Ectodermal cell (in vitro differentiated cells): ENCODE results near the gene TEKT1.
"Not testable (repeated sequence)": the region's sequence is repeated elsewhere in the genome, so short reads cannot be mapped to it uniquely, and the experiment has no call there.

ENCODE experiments used
- H3K27ac ChIP-seq: 2 replicates; pipeline ENCODE4 v1.7.0; 2013; ENCODE audit warnings: mild to moderate bottlenecking, low read depth, low read length; ENCODE audit not compliant: insufficient read depth, poor library complexity, severe bottlenecking
- H3K27me3 ChIP-seq: 2 replicates; pipeline ENCODE4 v1.7.0; 2013; ENCODE audit warnings: mild to moderate bottlenecking, low read length; ENCODE audit not compliant: insufficient read depth, control insufficient read depth, poor library complexity, severe bottlenecking
- H3K36me3 ChIP-seq: one replicate; pipeline ENCODE4 v1.7.0; 2013; ENCODE audit warnings: low read length; ENCODE audit not compliant: control insufficient read depth, insufficient read depth
- H3K4me1 ChIP-seq: one replicate; pipeline ENCODE4 v1.7.0; 2013; ENCODE audit warnings: low read length; ENCODE audit not compliant: control insufficient read depth, insufficient read depth
- H3K4me3 ChIP-seq: 2 replicates; pipeline ENCODE4 v1.7.0; 2013; ENCODE audit warnings: low read depth, low read length, control low read depth; ENCODE audit not compliant: insufficient read depth
- H3K9me3 ChIP-seq: 2 replicates; pipeline ENCODE4 v1.7.0; 2013; ENCODE audit warnings: mild to moderate bottlenecking, low read length, moderate library complexity; ENCODE audit not compliant: control insufficient read depth
- WGBS, 2 experiments: methylation state at CpG; one replicate each; pipeline ENCODE4 v1.1.7; 2013; ENCODE audit warnings: missing lambda C conversion rate in 2 of 2; 5-methylcytosine and 5-hydroxymethylcytosine counted together

Gene TEKT1

GRCh38 chr17:6857336-6857735 is 25.8 kb upstream of the TEKT1 start:
- Histone ChIP-seq H3K4me3 (no peak overlapping the region), H3K27me3 (no peaks in the 10 kb centered on the region), H3K4me1 (no peaks in the 10 kb centered on the region), H3K36me3 (no peaks in the 10 kb centered on the region), H3K27ac (no peak overlapping the region), H3K9me3 (no peaks in the 10 kb centered on the region)
- WGBS, 2 experiments, result 87 to 90% methylated on average over 6 of the region's 6 CpGs

- Histone ChIP-seq H3K4me1 (no peaks in the 10 kb centered on the region), H3K27me3 (no peaks in the 10 kb centered on the region), H3K9me3 (no peaks in the 10 kb centered on the region), H3K36me3 (no peaks in the 10 kb centered on the region), H3K4me3 (no peak overlapping the region), H3K27ac (no peak overlapping the region)
- 88 to 92% methylated on average over 3 of the region's 3 CpGs for WGBS, 2 experiments
These were observed 24.5 kb upstream of the TEKT1 start for GRCh38 chr17:6856051-6856450.

GRCh38 chr17:6853764-6854442 is 22.4 kb upstream of the TEKT1 start:
- Histone ChIP-seq H3K36me3 (no peaks in the 10 kb centered on the region), H3K9me3 (no peaks in the 10 kb centered on the region), H3K27me3 (no peaks in the 10 kb centered on the region), H3K27ac (no peak overlapping the region), H3K4me1 (no peaks in the 10 kb centered on the region), H3K4me3 (no peak overlapping the region)
- 65% methylated on average over 19 of the region's 19 CpGs for WGBS, 2 experiments

GRCh38 chr17:6848545-6849179 is 17.1 kb upstream of the TEKT1 start:
- not testable (repeated sequence) for H3K4me1 ChIP-seq, H3K36me3 ChIP-seq, H3K9me3 ChIP-seq, H3K27me3 ChIP-seq, H3K27ac ChIP-seq, H3K4me3 ChIP-seq
- WGBS, 2 experiments, result 73 to 77% methylated on average over 7 of the region's 7 CpGs

GRCh38 chr17:6846138-6846537 is 14.6 kb upstream of the TEKT1 start:
- not testable (repeated sequence) for H3K27ac ChIP-seq, H3K27me3 ChIP-seq, H3K4me3 ChIP-seq, H3K36me3 ChIP-seq, H3K4me1 ChIP-seq, H3K9me3 ChIP-seq
- WGBS, 2 experiments, result 87 to 91% methylated on average over 5 to 6 of the region's 6 CpGs

GRCh38 chr17:6844406-6844805 is 12.9 kb upstream of the TEKT1 start:
- WGBS, 2 experiments, result 90% methylated on average over 4 of the region's 4 CpGs

GRCh38 chr17:6843241-6843880 is 11.8 kb upstream of the TEKT1 start:
- no peak overlapping the region for H3K4me3 ChIP-seq
- no peak overlapping the region for H3K27ac ChIP-seq
- no peaks in the 10 kb centered on the region for H3K36me3 ChIP-seq
- WGBS, 2 experiments, result 42 to 50% methylated on average over 5 to 7 of the region's 7 CpGs
- H3K4me1 ChIP-seq, result no peaks in the 10 kb centered on the region
- peaks cover 14% of the 10 kb centered on the region for H3K27me3 ChIP-seq
- H3K9me3 ChIP-seq, result no peaks in the 10 kb centered on the region

More at GRCh38 chr17:6844406-6844805, 12.9 kb upstream of the TEKT1 start:
- H3K4me1 ChIP-seq, H3K27ac ChIP-seq, H3K9me3 ChIP-seq, H3K36me3 ChIP-seq, H3K4me3 ChIP-seq, H3K27me3 ChIP-seq: not testable (repeated sequence)

GRCh38 chr17:6841769-6842168 is 10.2 kb upstream of the TEKT1 start:
- not testable (repeated sequence) for H3K36me3 ChIP-seq, H3K4me1 ChIP-seq, H3K4me3 ChIP-seq, H3K9me3 ChIP-seq, H3K27ac ChIP-seq
- H3K27me3 ChIP-seq, result peaks cover 18% of the 10 kb centered on the region
- WGBS, 2 experiments, result 75 to 89% methylated on average over 4 to 5 of the region's 14 CpGs

- 76 to 84% methylated on average over 6 to 7 of the region's 7 CpGs for WGBS, 2 experiments
- H3K9me3 ChIP-seq, result no peaks in the 10 kb centered on the region
- peaks cover 52% of the 10 kb centered on the region for H3K27me3 ChIP-seq
- H3K36me3 ChIP-seq, result no peaks in the 10 kb centered on the region
- no peak overlapping the region for H3K27ac ChIP-seq
- peaks cover 3% of the 10 kb centered on the region for H3K4me1 ChIP-seq
- H3K4me3 ChIP-seq, result no peak overlapping the region
These were observed 1.0 kb downstream of the TEKT1 start for GRCh38 chr17:6830383-6830986.

- Histone ChIP-seq H3K27ac (no peak overlapping the region), H3K9me3 (no peaks in the 10 kb centered on the region), H3K4me1 (no peaks in the 10 kb centered on the region), H3K27me3 (no peaks in the 10 kb centered on the region), H3K4me3 (no peak overlapping the region), H3K36me3 (no peaks in the 10 kb centered on the region)
These were observed 8.5 kb downstream of the TEKT1 start for GRCh38 chr17:6823011-6823442.
